GM18909 (cell line): Measurements from ENCODE around the gene MAP7.

Source experiments
- ATAC-seq: cut with Tn5 transposase; IDR thresholded peaks from one replicate; pipeline ENCODE4 v1.9.1; 2021; ENCODE audit warnings: mild to moderate bottlenecking; ENCODE audit not compliant: unreplicated experiment, poor library complexity

MAP7 gene

DNA sequence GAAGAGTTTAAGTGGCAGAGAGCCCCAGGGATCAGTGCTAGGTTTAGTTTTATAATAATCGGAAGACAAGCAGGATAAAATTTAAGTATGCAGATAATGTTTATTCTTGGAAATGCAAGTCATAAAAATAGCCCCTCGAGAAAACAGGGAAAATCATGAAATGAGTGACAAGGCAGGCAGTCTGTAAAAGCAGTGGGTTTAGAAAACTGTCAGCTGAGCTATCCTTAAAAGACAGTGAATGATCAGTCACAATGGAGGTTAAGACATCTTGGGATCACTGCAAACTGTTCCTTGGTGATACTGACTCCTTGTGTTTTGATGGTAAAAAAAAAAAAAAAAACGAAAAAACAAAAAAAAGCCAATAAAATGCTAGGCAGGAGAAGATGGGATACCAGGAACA is 199.3 kb downstream of the MAP7 start:
- ATAC-seq: no peak

DNA sequence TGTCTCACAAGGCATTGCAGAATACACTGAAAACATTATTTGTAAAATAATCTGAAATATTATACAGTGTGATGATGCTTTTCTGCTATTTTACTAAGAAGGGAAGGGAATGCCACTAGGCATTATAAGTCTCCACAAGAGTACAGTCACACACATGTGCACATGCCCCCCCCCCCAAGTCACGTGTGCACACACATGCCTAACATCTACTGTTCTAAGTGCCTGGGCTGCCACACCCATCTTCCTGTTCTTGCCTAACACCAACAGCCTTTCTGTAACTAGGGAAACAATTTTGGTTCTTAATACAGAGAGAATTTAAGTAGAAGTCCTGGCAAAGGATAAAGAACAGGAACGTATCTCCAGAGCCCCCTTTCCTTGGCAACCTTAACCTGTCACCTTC is 202.4 kb downstream of the MAP7 start:
- ATAC-seq: no peak

DNA sequence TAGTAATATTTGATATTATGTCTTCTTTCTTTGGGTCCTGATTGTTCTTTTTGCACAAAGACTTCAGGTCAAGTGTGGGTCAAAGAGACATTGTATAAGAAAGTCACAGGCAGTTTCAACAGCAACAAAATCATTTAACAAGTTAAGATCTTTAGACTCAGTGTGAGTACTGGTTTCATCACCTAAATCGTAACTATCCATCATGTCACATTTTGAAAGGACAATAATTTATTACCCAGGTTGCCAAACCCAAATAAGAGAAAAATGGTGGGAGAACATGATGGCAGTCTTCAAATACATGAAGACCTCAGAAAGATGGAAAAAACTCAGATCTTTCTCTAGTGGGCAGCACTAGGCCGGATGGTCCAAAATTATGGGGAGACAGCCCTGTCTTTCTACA is 205.1 kb downstream of the MAP7 start:
- no peak for ATAC-seq

DNA sequence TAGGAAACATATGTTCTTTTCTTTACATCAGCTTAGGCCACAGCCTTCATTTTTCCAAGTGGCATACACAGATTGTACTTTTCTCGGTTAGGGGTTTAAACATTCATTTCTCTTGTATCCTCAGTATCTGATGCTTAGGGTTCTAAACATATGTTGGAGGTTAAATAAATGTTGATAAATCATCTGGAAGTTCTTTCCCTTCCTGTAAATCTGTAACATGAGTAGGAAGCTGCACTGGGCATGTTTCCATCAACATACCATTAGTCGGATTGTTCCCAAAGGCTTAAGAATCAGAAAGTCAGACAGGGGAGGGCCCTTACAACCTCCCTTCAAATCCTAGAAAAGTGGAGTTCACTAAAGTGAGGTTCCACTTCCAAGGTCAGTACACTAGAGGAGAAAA is 205.8 kb downstream of the MAP7 start:
- ATAC-seq: no peak

DNA sequence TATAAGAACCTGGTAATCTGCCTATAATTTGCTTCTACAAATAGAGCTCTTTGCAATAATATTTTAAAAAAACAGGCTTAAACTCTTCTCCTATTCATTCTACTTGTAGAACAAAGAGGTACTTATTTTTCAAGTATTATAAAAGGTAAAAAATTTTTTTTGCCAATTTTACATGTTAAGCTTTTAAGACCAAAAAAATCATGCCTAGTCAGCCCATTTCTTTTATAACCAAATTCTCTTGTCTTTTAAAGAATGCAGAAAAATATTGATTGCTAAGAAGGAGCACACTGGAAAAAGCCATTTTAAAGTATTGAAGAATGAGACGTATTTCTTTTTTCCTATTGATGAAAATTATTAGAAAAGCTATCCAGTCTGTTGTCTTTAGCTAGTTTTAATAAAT is 206.5 kb downstream of the MAP7 start:
- no peak for ATAC-seq

DNA sequence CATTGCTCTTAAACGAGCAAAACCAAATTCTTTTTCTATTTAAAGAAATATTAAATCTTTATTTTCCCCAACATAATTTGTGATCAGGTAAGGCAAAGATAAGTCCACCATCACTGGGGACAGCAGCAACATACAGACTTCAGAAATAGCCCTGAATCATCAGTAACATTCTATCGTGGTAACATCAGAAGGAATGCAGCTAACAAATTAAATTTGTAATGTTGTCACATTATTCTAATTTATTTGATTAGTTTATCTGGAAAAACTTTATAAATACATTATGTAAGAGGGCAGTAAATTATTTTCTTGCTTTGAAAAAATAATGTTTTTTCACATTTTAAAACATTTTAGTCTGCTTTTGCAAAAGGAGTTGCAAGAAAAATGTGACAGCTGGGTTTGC is 206.9 kb downstream of the MAP7 start:
- no peak for ATAC-seq

DNA sequence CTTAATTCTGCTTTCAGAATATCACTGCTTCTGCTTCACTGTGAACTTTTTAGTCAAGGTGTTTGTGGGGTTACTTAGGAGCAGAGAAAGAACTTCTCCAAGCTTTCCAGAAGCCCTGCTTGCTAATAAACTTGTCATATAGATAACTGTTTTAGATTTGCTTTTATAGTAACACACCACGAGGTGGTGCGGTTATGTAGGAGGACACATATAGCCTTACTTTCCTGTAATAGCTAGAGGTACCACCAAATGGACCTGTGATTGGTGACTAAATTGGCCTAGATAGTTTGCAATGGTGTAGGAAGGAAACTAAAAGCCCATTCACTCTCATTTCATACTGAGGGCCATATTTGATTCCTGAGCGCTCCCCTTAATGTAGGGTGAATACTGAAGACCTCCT is 208.3 kb downstream of the MAP7 start:
- ATAC-seq: no peak

DNA sequence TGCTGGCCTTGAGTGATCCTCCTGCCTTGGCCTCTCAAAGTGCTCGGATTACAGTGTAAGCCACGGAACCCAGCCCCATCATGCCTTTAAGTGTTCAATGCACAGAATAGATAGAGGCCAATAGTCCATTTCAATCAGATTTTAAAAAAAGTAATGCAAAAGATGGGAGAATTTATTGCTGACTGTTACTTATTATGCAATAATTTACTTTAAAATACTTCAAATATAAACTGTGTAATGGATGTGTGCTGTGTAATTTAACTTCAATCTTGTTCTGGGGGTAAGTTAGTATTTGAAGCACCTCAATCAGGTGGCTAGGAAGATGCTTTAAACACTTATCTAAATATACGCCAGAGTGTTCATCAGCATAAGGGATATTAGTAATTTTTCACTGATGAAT is 208.9 kb downstream of the MAP7 start:
- no peak for ATAC-seq

DNA sequence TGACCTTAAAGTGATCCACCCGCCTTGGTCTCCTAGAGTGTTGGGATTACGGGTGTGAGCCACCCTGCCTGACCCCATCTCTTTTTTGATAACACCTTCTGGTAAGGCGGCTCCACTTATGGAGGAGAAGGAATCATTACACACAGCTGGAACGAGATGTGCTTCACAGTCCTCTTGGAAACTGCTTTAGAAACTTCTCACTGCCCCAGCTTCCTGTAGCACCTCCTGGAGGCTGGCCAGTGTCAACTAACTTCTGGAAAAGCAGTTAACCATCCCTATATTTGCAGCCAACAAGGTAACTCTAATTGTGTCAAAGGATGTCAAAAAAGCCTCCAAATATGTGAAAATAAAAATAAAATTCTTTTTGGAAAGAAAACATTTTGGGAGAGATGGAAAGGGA is 211.7 kb downstream of the MAP7 start:
- no peak for ATAC-seq

DNA sequence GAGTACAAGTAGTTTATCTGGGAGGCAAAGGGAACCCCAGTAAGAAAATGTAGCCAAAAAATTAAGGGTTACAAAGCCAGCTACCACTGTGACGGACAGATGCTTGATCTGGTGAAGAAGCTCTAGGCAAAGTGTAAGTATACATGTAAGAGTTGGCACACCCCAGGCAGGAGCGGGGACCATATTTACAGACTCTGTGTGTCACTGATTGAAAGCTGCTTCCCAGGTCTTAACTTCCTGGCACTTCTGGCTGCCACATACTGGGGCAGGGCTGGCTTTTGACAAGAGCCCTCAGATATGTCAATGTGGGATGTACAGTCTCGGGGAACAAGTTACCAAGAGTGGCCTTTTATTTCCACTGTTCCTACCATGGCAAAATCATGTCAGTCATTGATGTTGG is 212.6 kb downstream of the MAP7 start:
- no peak for ATAC-seq

DNA sequence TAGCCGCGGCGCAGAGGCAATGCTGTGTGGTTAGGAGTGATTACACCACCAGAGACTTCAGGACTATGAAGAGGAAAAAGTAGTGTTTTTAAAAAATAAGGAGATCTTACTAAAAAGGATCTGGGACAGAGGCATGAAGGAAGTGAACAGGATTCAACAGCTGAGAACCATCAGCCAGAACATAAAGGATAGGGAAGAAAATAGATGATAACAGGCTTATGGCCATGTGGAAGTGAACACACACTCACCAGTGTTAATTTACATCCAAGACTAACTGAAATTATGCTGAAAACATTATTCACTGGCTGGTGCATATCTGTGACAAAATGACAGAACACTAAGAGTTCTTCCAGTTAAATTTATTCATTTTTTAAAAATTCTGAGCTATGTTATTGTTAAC is 213.1 kb downstream of the MAP7 start:
- no peak for ATAC-seq

DNA sequence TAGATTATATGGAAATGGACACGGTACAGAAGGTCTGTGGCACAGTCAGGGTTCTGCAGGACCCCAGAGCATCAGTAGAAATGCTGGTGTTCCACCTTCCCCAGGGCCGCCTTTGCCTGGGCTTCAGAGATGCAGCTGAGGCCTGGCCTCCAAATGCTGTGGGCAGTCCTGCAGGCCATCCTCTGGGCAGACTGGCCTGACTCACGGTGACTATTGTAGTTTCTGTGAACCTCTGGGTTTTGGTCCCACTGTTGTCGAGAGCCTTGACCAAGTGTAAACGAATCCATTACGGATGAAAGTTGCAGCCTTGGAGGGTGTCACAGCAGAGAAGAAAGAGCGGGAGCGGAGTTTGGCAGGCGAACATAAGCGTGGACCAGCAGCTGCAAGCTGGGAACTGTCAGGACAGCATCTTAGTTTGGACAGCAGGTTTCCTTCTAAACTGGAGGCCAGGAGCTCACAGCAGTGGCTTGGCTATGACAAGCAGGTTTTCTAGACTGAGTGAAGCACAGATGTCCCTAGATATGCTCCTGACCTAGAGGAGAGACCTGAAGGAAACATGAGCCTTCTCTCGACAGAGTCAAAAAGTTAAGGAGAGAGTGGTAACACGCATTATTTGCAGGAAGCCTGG is 214.4 kb downstream of the MAP7 start:
- ATAC-seq: no peak

DNA sequence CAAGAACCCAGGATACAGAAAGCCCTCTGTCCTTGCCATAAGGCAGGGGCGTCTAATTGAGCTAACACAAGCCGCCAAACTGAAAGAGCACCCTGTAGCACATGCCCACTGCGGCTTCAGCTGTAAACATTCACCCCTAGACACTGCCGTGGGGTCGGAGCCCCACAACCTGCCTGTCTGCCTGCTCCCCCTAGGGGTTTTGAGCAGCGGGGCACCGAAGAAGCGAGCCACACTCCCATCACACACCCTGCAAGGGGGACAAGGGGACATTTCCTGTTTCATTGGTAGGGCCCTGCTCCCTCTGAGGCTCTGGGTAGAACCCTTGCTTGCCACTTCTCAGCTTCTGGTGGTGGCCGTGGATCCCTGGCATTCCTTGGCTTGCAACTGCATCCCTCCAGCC is 215.4 kb downstream of the MAP7 start:
- ATAC-seq: no peak

DNA sequence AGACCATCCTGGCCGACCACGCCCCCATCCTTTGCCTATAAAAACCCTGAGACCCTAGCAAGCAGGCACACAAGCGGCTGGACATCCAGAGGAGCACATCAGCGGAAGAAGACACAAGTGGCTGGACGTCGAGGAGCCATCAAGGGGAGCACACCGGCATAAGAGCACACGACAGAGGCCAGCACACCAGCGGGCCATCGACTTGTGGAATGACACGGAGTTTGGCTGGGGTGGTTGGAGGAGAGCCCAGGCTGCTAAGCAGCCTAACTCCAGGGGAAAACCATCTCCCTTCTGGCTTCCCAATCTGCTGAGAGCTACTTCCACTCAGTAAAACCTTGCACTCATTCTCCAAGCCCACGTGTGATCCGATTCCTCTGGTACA is 215.8 kb downstream of the MAP7 start:
- no peak for ATAC-seq

DNA sequence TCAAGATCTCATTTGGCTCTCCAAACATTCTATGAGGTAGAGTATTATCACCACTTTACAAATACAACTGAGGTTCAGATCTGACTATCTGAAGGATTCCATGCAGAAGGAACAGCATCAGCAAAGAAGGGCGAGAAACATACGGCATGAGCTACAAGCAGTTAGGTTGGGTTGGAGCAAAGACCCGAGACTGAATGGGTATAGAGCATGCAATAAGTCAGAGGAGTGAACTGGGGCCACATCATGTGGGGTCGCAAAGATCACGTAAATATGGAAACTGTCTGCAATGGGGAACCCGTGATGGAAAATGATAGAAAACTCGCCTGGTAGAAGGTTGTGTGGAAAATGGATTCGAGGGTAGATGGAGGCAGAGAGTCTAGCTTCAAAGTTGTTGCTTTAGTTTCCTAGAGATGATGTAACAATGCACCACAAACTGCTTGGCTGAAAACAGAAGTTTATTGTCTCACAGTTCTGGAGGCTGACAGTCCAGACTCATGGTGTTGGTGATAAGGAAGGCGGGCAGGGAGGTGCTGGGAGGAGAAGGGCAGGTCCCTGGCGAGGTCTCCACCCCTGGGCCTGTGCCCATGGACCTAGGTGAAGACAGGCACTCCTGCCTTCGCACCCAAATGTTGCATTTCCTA is 216.3 kb downstream of the MAP7 start:
- no peak for ATAC-seq

DNA sequence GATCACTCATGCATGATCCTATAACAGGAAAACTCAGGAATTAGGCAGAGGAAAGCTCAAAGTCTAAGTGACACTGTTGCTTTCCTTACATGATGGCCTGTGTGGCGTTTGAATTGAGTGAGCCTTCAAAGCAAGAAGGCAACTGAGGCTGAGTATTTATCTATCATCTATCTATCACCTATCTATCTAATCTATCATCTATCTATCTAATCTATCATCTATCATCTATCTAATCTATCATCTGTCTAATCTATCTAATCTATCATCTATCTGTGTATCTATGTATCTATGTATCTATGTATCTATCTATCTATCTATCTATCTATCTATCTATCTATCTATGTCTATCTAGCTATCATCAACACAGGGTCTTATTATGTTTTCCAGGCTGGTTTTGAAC is 218.8 kb downstream of the MAP7 start:
- no peak for ATAC-seq

DNA sequence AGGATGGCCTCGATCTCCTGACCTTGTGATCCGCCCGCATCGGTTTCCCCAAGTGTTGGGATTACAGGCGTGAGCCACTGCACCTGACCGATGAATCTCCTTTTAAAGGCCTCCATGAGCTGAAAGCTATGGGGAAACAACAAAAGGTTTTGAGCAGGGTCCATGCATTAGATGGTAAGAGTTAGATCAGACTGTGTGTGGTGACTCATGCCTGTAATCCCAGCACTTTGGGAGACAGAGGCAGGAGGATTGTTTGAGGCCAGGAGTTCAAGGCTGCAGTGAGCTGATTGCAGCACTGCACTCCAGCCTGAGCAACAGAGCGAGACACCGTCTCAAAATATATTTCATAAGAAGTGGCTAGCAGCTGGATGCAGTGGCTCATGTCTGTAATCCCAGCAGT is 219.6 kb downstream of the MAP7 start:
- ATAC-seq: no peak

DNA sequence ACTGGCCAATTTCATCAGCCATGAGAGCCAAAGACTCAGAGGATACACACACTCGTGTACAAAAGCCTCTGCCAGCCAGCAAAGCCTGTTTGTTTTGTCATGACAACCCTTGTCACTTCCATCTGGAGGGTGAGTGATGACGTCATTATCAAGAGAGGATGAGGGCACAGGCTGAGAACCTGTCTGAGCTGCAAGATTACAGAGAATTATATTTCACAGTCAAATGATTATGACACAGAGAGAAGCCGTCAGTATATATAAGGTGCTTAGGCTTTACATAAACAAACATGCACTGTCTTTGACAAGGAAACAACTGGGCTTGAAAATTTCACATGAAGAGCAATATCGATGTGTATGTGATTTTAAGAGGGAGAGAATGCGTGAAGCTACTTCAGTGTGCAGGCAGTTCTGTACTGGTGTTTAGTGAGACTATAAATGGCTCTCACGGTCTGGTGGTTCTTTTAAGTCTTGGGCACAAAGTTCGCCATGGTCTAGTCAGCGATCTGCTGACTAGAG is 224.1 kb downstream of the MAP7 start:
- no peak for ATAC-seq

DNA sequence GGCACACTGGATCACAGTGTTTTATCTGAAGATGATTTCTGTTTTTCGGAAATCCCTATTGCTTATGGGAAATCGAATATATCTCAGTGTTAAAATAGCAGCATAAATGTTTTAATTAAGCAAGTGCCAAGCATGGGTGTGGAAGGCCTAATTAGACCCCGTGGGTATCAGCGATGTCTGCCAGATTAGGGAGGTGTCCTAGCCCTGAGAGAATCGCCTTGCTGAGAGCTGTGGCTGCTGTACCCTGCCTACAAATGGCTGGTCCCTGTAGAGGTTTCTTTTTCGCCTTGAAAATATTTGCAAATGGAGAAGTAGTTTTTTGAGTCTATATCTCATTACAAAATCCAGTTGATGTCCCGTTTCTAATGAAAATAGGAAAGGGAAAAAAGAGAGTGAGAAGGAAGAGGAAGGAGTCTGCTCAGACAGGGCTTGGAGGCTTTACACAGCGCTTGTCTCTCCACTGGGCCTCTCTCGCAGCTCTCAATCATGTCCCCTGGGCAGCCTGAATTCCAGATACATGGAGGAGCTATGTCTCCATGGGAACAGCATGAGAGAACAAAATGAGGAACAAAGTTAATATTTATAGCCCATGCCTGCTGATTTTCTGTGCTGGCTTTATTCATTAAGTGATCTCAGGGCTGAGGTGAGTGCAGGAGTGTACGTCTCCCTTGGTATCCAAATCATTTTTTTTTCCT is 225.4 kb downstream of the MAP7 start:
- no peak for ATAC-seq

DNA sequence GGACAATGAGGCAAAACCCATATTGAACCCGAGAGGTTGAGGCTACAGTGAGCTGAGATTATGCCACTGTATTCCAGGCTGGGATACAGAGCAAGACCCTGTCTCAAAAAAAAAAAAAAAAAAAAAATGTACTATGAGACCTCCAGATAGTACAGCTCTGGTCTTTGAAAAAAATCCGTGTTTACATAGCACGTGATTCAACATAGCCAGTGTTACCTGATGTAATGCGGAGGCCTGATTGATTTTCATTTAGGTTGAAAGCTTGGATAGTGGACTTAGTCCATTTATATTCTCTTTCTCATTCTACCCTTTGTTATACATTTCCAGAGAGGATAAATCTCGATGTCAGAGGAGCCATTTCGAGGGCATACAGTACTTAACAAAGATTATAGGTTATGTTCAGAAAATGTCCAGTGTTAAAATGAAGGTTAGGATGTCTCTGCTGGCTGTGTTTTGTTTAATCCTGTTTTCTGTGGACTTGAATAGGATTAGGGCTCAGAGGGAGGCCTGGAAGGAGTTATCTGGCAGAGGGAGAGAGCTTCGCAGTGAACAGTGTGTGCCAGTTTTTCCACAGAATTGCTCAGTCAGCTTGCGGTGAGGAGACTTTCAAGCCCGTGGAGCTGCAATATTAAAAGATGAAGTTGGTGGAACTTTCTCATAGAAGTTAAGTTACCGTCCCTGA is 226.7 kb downstream of the MAP7 start:
- no peak for ATAC-seq

DNA sequence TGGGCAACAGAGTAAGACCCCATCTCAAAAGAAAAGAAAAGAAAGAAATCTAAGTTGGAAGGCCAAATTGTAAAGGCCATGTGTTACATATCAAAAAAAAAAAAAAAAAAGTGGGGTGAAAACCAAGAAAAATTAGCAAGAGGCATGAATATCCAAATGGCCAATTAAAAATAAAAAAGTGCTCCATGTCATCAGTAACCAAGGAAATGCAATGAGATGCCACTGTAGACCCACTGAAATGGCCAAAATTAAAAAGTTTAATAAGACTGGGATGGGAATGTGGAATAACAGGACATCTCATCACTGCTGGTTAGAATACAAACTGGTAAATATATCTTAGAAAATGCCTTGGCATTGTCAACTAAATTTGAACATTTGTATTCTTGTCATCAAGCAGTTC is 230.5 kb downstream of the MAP7 start:
- no peak for ATAC-seq
